Brain pericyte (primary cell): ENCODE measurements around the gene SH3BP5L.
"Not testable (repeated sequence)": the region's sequence is repeated elsewhere in the genome, so short reads cannot be mapped to it uniquely, and the experiment has no call there.

Experiments used
- DNase-seq: peaks from one replicate; pipeline ENCODE4 v3.0.0-alpha.2; 2012; ENCODE audit warnings: low read depth, low spot score

The SH3BP5L gene

DNA sequence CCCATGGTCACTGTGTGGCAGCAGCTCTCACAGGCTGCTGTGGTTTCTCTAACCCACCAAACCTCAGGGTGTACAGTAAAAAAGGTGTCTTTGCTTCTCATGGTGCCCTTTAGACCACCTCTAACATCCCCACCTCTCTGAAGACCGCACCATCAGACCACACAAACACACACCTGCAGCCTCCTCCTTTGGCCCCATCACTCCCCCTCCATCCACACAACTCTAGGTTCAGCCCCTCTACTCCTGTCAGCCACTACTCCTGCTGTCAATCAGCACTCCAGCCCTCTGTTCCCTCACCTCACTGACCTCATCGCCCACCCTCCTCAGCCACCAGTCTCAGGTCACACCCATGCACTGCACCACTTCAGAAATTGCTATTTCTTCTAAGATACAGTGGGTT lies 25.7 kb upstream of the SH3BP5L start:
- DNase-seq: no peak

DNA sequence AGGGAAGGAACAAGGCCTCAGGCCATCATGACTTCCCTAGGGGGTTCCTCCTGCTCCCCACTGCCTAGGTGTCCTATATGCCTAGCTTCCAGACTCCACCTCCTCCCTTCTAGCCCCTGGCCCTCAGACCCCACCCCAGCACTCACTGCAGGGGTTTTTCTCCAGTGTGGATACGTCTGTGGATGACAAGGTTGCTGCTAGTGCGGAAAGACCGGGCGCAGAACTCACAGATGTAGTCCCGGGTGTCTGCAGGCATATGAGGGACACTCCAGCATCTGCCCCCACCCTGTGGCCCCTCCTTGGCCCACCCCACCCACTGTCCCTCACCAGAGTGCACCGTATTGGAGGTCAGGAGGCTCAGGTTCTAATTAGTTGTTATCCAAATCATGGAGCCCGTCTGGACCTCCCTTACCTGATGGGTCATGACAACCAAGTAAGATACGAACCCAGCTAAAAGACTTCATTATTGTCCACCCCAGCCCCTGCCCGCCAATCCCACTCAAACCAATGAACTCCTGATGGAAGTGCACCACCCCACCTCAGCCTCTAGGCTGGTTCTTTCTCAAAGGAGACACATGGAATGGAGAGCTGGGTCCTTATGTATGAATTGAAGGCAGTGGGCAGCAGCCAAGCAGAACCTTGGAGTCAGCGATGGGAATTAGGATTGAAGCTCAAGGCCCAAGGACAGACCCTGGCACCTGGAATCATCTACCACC lies 25.0 kb upstream of the SH3BP5L start:
- no peak for DNase-seq

DNA sequence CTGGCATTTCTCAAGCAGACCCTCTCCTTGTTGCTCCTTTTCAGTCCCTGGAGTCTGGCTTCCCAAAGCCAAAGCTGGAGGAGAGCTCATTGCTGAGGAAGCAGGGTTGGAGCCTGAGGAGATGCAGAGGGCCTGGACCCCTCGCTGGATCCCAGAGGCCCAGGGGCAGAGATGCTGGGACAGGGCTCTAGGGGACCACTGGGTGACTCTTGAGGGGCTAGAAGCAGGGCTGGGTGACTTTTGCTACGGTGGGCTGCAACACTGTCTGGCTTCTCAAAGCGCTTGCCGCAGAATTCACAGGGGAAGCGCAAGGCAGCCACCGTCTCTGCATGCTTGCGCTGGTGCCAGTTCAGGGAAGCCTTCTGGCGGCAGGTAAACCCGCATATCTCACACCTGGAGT lies 24.4 kb upstream of the SH3BP5L start:
- no peak for DNase-seq

DNA sequence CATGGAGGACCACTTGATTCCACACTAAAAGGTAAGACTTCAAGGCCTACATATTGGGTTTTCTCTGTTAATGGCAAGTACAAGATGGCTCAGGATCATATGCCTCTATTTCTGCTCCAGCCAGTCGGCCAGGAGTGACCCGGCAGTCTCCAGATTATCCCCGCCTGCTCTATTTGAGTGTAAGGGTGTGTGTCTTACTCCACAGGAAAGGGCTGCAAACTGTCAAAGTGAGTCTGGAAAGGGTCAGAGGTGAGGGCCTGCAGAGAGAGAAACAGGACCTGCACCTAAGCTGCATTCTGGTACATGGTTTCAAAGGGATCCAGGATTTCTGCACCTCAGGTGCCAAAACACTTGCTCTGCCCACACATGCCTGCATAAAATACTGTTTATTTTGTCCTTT lies 23.9 kb upstream of the SH3BP5L start:
- DNase-seq: no peak

DNA sequence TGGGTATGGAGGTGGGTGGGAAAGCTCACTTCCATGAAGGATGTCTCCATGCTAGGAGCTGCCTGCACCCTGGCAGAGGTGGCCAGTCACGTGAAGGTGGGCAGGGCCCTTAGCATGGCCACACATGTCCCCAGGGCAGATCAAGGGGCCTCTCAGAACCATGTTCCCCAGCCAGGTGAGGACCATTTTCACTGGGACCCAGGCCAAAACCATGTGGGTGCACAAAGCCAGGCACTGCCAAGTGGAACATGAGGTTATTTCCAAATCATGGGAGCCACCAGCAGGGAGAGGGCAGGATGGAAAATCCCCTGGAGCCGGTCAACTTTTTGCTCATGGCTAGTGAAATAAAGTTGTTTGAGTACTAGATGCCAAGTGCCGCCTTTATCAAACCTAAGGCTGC lies 23.4 kb upstream of the SH3BP5L start:
- DNase-seq: no peak

DNA sequence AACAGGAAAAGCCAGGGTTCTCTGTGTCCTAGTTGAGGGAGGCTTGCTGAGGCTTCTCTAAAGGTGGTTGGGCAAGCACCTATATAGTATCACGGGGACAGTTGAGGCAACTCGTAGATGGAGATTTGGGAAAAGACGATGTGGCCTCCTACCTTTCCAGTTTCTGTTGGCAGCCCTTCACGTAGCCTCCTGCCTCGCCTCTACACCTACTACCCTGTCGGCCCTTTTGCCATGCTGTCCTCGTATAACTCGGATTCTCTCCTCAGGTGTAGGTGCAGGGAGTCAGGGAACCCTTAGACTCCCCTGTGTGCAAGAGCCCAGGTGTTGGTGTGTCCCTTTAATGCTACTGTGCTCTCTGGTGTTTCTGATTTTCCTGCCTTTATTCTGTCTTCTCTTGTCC lies 22.9 kb upstream of the SH3BP5L start:
- DNase-seq: no peak

DNA sequence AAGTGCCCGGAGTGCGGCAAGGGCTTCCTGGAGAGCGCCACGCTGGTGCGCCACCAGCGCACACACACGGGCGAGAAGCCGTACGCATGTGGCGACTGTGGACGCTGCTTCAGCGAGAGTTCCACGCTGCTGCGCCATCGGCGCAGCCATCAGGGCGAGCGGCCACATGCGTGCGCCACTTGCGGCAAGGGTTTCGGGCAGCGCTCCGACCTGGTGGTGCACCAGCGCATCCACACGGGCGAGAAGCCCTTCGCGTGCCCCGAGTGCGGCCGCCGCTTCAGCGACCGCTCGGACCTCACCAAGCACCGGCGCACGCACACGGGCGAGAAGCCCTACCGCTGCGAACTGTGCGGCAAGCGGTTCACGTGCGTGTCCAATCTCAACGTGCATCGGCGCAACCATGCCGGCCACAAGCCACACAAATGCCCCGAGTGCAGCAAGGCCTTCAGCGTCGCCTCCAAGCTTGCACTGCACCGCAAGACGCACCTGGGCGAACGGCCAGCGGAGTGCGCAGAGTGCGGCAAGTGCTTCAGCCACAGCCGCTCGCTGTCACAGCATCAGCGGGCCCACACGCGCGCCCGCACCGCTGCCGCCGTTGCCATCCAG lies 22.3 kb upstream of the SH3BP5L start:
- no peak for DNase-seq

DNA sequence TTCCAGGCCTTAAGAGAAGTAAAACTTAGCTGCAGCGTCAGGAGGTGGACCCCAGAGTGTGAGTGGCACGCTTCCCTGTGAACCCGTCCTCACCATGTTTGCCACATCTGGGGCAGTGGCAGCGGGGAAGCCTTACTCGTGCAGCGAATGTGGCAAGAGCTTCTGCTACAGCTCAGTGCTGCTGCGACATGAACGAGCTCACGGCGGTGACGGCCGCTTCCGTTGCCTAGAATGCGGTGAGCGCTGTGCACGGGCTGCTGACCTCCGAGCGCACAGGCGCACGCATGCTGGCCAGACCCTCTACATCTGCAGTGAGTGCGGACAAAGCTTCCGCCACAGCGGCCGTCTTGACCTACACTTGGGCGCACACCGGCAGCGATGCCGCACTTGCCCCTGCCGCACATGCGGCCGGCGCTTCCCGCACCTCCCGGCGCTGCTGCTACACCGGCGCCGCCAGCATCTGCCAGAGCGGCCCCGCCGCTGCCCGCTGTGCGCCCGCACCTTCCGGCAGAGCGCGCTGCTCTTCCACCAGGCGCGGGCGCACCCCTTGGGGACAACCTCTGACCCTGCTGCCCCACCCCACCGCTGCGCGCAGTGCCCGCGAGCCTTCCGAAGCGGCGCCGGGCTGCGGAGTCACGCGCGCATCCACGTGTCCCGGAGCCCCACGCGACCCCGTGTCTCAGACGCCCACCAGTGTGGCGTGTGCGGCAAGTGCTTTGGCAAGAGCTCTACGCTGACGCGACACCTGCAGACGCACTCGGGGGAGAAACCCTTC lies 21.7 kb upstream of the SH3BP5L start:
- DNase-seq: no peak

DNA sequence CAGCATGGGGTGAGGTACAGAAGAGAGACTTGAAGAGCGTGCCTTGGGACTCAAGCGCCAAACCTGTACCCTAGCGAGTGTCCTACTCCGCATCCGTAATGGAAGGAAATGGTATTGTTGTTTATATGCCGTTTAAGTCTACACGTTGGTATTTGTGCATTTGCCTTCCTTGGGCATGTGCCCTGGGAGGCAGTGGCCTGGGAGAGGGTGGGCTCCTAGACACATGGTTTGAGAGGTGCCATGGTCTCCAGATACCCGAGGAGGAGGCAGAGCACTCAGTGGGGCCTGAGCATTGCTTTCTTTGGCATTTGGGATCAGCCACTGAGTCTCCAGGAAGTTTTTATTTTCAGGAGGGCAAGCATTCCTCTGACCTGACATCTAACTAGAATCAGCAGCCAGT lies 18.8 kb upstream of the SH3BP5L start:
- DNase-seq: no peak

DNA sequence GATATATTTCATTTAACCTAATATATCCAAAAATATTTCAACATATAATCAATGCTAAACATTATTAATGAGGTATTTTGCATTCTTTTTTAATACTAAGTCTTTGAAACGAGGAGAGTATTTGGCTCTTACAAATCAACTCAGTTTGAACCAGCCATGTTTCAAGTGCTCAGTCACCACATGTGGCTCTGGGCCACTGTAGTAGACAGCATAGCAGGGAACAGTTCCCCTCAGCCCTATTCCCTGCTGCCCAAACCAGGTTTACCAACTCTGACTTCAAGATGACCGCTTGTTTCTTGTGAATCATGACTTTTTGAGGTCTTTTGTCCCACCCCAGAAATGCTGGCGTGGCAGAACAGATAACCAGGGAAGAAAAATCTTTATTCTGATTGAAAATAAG lies 18.0 kb upstream of the SH3BP5L start:
- no peak for DNase-seq

DNA sequence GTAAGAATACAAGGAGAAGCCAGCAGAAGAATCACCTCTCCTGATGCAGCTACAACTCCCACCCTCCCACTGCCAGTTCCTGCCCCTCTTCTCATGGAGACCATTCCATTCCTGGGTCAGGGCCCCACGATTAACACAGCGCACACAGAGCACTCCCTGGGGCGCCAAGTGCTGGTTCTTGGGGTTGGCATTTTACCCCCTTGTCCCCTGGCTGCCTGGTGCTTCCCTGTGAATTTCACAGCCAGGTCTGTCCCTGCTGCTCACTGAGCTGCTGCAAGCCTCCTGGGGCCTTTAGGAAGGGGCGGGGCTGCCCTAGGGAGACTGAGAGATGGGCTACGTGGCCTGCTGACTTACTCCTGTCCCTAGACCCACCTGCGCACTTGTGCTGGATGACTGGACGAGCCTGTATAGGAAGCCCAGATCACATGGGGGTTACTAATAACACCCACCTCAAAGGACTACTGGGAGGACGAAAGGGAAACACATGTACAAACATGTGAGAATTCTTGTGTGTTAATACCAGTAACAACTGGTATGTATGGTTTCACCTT lies 17.1 kb upstream of the SH3BP5L start:
- DNase-seq: no peak

DNA sequence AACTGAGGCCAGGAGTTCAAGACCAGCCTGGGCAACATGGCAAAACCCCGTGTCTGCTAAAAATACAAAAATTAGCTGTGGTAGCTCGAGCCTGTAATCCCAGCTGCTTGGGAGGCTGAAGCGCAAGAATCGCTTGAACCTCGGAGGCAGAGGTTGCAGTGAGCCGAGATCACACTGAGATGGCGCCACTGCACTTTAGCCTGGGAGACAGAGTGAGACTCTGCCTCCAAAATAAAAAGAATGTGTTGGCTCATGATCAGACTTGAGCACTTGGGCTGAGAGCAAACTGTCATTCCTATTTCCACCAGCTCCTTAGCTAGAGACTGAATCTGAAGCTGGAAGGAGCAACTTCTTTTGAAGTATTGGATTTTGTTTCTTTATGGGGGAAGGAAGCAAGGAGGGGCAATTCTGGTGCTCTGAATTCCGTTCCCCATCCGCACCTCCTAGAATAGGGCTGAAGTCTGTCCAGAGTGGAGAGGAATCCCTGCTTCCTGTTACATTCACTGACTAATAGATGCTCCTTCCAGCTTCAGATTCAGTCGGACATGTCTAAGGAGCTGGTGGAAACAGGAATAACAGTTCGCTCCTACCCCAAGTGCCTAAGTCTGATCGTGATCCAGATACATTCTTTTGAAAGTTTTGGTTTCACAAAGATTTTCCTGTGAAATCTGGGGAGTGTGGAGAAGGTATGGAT lies 16.1 kb upstream of the SH3BP5L start:
- DNase-seq: no peak

DNA sequence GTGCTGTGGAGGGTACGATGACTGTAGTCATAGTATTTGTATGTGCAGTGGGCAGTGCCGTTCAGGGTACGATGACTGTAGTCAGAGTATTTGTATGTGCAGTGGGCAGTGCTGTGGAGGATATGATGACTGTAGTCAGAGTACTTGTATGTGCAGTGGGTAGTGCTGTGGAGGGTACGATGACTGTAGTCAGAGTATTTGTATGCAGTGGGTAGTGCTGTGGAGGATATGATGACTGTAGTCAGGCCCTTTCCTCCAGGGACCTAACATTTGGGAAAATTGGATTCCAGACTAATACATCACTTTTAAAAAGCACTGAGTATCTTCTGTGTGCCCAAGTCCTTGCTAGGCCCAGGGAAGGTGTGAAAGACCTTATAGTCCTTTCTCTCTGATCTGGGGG lies 15.2 kb upstream of the SH3BP5L start:
- DNase-seq: no peak

DNA sequence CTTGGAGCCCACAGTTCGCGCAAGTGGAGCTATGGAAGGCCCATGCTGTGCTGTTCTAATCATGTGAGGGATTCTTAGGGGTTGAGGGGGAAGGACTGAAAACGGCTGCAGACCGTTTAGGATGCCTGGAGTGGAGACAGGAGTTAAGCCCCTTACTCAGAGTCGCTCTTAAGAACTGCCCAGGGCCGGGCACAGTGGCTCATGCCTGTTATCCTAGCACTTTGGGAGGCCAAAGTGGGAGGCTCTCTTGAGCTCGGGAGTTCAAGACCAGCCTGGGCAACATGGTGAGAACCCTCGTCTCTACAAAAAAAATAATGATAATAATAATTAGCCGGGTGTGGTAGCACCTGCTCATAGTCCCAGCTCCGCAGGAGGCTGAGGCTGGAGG lies 13.4 kb upstream of the SH3BP5L start:
- DNase-seq: no peak

DNA sequence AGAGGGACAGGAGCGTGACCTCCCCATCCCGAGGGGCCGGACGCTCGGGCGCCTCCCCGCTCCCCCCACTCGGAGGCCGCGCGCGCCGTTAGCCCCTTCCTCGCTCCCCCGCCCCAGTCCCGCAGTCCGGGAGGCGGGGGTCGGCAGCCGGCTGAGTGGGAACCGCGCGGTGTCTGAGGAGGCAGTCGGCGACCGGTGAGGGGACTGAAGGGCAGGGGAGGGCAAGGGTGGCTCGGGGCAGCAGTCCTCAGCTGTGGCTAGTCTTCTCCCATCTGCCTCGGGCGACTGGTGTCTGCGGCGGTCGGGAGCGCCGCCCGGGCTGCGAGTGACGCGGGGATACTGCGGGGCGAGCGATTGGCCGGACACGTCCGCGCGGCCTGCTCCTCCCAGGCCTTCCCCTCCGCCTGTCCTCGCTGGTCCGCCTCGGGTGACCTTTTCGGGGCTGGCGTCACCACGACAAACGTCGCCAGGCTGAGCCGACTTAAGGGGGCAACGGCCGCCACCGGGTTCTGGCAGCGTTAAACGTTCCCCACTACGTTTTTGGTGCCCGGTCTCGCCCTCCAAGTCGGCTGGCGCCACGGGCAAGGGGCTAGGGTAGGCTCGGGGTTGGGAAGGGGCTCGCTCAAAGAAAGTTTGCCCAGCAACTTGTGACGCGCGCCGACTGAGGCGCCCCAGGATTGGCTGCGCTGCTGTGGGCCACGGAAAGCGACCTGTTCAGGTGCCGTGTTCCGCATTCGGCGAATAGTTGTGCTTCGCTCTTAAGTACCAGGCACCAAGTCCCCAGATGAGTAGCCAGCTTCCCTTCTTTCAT lies 12.8 kb upstream of the SH3BP5L start:
- DNase-seq: peak; percentile 72

DNA sequence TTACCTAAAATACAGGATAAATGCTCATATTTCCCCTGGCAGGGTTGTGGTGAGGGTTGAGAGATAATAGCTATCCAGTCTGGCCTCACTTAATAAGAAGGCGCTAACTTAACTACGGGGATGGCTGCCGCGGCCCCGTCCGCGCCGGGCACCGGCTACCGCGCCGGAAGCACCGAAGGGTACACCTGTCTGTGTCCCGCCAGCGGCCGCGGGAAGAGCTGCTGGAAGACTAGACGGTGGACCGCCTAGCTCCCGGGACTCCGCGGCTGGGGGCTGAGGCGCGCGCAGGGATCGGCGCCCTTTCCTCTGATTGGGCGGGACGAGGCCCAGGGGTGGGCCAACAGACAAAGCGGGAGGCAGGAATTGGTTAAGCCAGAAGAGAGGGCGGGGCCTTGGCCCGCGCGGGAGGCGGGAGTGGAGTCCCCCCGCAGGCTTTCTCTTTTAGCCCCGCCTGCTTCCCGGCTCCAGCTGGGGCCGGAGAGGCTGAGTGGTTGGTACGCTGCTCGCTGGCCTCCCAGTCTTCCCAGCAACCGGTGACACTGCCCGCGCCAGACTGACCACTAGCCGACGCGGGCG lies 12.2 kb upstream of the SH3BP5L start, which contains the start of gene ZNF672:
Gene ZNF672 (plus strand): TSS at position 444 of the 576 bp plus-strand sequence. CDS start 9,051 bp downstream, outside the sequence.
- peak; percentile 91 for DNase-seq

DNA sequence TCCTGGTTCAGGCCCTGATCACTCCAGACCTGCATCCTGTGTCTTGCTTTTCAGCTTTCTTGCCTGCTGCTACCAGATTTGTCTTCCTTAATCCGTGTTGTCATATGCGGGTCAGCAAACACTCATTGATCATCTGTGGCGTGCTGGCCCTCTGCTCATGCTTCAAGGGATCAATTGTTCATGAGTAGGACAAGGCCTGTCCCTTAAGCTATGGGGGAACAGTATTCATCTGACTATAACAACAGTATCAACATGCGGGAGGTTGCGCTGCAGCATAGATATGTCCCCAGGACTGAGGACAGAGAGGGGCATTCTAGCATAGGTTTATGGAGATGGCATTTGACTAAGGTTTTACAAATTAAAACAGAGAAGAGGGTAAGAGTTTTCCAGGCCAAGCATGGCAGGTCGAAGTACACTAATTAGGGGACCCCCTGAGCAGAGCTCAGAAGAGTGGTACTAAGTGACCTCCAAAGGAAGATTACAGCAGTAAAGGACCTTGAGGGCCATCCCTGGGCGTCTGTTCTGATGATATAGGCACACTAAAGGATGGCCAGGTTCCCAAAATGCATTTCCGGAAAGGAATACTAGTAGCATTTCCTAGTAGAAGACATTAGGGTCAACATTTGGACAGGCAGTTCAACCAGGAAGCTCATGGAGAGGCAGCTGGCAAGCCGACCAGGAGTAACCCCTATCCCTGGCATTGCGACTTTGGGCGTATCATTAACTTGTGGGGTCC lies 11.5 kb upstream of the SH3BP5L start:
- no peak for DNase-seq

DNA sequence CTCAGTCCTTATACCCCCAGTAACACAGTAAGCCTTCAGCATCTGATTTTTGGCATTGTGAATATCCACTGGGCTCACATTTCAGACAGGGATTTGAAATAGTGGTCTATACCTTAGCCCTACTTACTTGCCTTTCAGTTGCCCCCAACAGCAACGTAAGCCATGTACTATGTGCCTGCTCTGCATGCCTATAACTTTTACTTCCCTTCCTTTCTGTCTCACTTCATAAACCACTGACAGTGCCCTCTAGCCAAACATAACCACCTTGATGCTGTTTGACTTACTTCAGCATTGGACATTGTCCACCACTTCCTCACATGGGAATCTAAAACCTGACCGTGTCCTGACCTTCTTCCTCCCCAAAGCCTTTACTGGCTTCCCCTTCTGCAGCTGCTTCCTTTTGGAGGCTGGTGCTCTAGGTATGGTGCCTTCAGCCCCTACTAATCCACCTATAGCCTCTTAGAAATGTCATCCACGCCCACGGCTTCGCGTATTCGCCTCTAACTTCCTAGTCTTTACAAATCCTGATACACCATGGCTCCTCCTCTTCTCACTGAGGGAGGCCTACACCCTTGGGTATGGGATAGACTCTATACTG lies 8.7 kb upstream of the SH3BP5L start:
- no peak for DNase-seq

DNA sequence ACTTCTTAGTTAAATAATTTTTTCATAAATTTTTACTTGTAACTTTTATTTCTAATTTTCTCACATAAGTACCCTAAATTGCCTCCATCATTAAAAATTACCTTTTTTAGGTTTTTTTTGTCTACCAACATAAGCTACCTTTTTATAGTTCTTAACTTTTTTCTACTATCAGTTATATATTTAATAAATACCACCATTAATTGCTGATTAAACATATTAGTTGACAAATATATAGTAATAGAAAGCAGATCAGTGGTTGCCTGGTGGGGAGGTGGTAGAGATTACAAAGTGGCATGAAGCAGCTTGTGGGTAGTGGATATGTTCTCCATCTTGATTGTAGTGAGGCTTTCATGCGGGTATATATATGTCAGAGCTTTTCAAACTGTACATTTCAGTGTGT lies 6.1 kb upstream of the SH3BP5L start:
- no peak for DNase-seq

DNA sequence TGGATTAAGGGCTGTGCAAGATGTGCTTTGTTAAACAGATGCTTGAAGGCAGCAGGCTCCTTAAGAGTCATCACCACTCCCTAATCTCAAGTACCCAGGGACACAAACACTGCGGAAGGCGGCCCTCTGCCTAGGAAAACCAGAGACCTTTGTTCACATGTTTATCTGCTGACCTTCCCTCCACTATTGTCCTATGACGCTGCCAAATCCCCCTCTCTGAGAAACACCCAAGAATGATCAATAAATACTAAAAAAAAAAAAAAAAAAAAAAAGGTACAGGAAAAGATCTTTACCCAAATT lies 5.0 kb upstream of the SH3BP5L start:
- not testable (repeated sequence) for DNase-seq
